Endothelial cell of umbilical vein (primary cell): ENCODE results near the gene SIRT3. TPM values are rescaled to one million over a fixed set of nuclear protein-coding genes. Genes with fewer than 3 reads are reported as not detected.

ENCODE experiments used
- BruUV-seq: library from RNA; stranded (reverse); fragments of 400-500 nt; replicated peaks from 2 replicates; lab custom pipeline; 2021; lab: Mats Ljungman, UMichigan
- CTCF ChIA-PET: fragments of 300-600, 350-600 bp; sonication (Branson Sonifier 250); formaldehyde crosslinking; loops from one replicate; lab custom pipeline; 2021; ENCODE audit warnings: antibody characterized with exemption, inconsistent platforms; lab: Charles Lee
- POLR2A ChIA-PET: fragments of 300-600, 350-600 bp; sonication (Branson Sonifier 250); formaldehyde crosslinking; loops from one replicate; lab custom pipeline; 2021; ENCODE audit warnings: antibody characterized with exemption, inconsistent platforms; lab: Charles Lee
- DNase-seq: peaks from one replicate; pipeline ENCODE4 v3.0.0-alpha.2; 2011; ENCODE audit warnings: low read depth, low spot score
- FAIRE-seq: peaks from 2 replicates; lab custom pipeline; 2011; peaks lifted over from hg19 to GRCh38; lab: Jason Lieb, UNC
- H2AFZ ChIP-seq: 2 replicates; pipeline ENCODE4 v1.6.0; 2012; ENCODE audit warnings: low read depth, low read length, control low read depth, inconsistent platforms
- H3K27ac ChIP-seq: 2 replicates; pipeline ENCODE4 v1.5.1; 2011; ENCODE audit warnings: low read depth, mild to moderate bottlenecking, control low read depth, low read length, moderate library complexity; ENCODE audit not compliant: insufficient read depth
- H3K27me3 ChIP-seq, 2 experiments: 2 replicates each; pipeline versions ENCODE4 v1.6.0 to v1.6.1; 2011; ENCODE audit warnings: low read length in 2 of 2, mixed read lengths in 1 of 2; ENCODE audit not compliant: control insufficient read depth in 2 of 2, insufficient read depth in 2 of 2
- H3K36me3 ChIP-seq, 2 experiments: 2 replicates in 1 of 2; 3 replicates in 1 of 2; pipeline ENCODE4 v1.5.1; 2011; ENCODE audit warnings: low read length in 2 of 2, mild to moderate bottlenecking in 1 of 2, moderate library complexity in 1 of 2; ENCODE audit not compliant: control insufficient read depth in 2 of 2, insufficient read depth in 2 of 2; ENCODE audit errors: extremely low read depth in 1 of 2
- H3K4me1 ChIP-seq: 3 replicates; pipeline ENCODE4 v1.5.1; 2011; ENCODE audit warnings: mild to moderate bottlenecking, low read length; ENCODE audit not compliant: control insufficient read depth, insufficient read depth; ENCODE audit errors: extremely low read depth
- H3K4me2 ChIP-seq: 2 replicates; pipeline ENCODE4 v1.6.1; 2011; ENCODE audit warnings: low read length, control low read depth, mixed read lengths; ENCODE audit not compliant: insufficient read depth
- H3K4me3 ChIP-seq, 3 experiments: fragments of 200-600 bp in 1 of 3; sonication (generic), shearing (Covaris generic) in 1 of 3; replicated peaks in 1 of 3; 2 replicates each; pipeline ENCODE4 v1.5.1; 2011 to 2016; ENCODE audit warnings: control low read depth in 3 of 3, low read length in 3 of 3, mild to moderate bottlenecking in 2 of 3, inconsistent platforms in 1 of 3, low read depth in 1 of 3, moderate library complexity in 1 of 3; ENCODE audit not compliant: insufficient read depth in 1 of 3
- H3K79me2 ChIP-seq: 2 replicates; pipeline ENCODE4 v1.6.0; 2012; ENCODE audit warnings: low read length, inconsistent platforms; ENCODE audit not compliant: control insufficient read depth, insufficient read depth
- H3K9ac ChIP-seq: replicated peaks from 2 replicates; pipeline ENCODE3; 2011; ENCODE audit warnings: low read length, control low read depth; ENCODE audit not compliant: insufficient read depth; ENCODE audit errors: extremely low read depth
- H3K9me1 ChIP-seq: replicated peaks from 3 replicates; pipeline ENCODE4 v1.6.0; 2011; ENCODE audit warnings: mild to moderate bottlenecking, low read length; ENCODE audit not compliant: control insufficient read depth, insufficient read depth; ENCODE audit errors: extremely low read depth
- H3K9me3 ChIP-seq: replicated peaks from 2 replicates; pipeline ENCODE4 v1.5.1; 2012; ENCODE audit warnings: low read length, inconsistent platforms; ENCODE audit not compliant: control insufficient read depth, insufficient read depth
- H4K20me1 ChIP-seq: replicated peaks from 2 replicates; pipeline ENCODE3; 2011; ENCODE audit warnings: mild to moderate bottlenecking, low read length; ENCODE audit not compliant: control insufficient read depth, insufficient read depth; ENCODE audit errors: extremely low read depth
- EZH2 ChIP-seq: IDR thresholded peaks from 2 replicates; pipeline ENCODE4 v1.6.1; 2012; ENCODE audit warnings: borderline replicate concordance, low read depth, mild to moderate bottlenecking, moderate library complexity, low read length, inconsistent platforms; ENCODE audit not compliant: severe bottlenecking
- FOS ChIP-seq: IDR thresholded peaks from 2 replicates; pipeline ENCODE4 v1.6.1; 2011; ENCODE audit warnings: mild to moderate bottlenecking, low read length, moderate library complexity, borderline replicate concordance; ENCODE audit not compliant: insufficient read depth
- GATA2 ChIP-seq: IDR thresholded peaks from 2 replicates; pipeline ENCODE4 v1.7.0; 2011; ENCODE audit warnings: low read depth, mild to moderate bottlenecking, moderate library complexity, mixed read lengths, low read length; ENCODE audit not compliant: insufficient read length, insufficient read depth
- JUN ChIP-seq: IDR thresholded peaks from 2 replicates; pipeline ENCODE4 v1.6.1; 2011; ENCODE audit warnings: borderline replicate concordance, low read depth; ENCODE audit not compliant: insufficient read length, insufficient read depth
- MAX ChIP-seq: IDR thresholded peaks from 2 replicates; pipeline ENCODE4 v1.6.1; 2011; ENCODE audit not compliant: insufficient read depth, insufficient read length
- MYC ChIP-seq: IDR thresholded peaks from one replicate; pipeline ENCODE4 v1.6.1; 2011; ENCODE audit warnings: mild to moderate bottlenecking, low read depth, low read length
- POLR2A ChIP-seq: IDR thresholded peaks from 2 replicates; pipeline ENCODE4 v1.6.1; 2012; ENCODE audit warnings: low read depth, mild to moderate bottlenecking, control low read depth, low read length
- POLR2AphosphoS5 ChIP-seq: IDR thresholded peaks from 2 replicates; pipeline ENCODE4 v1.6.1; 2012; ENCODE audit warnings: low read depth, mild to moderate bottlenecking, control low read depth, low read length, moderate library complexity; ENCODE audit not compliant: insufficient read depth
- dilution Hi-C: fragments of 300-500 bp; cut with MboI; formaldehyde crosslinking; loops from one replicate; pipeline ENCODE4 v1.15.0; 2019; ENCODE audit warnings: low sequenced_read_pairs; ENCODE audit not compliant: extremely low pct_ligation_motif_present
- intact Hi-C: fragments of 100-400 bp; cut with micrococcal nuclease; formaldehyde crosslinking; loops from one replicate; pipeline ENCODE4 v1.10.0; 2022
- polyA plus RNA-seq, 4 experiments: library from polyadenylated mRNA; depleted of rRNA in 3 of 4; stranded (reverse) in 3 of 4; unstranded in 1 of 4; fragments of >200 nt; gene quantifications; 2 replicates each; pipeline versions ENCODE4 v1.2.1 to v1.2.3, GENCODE V29; 2011 to 2012; ENCODE audit warnings: missing spikeins in 1 of 4
- total RNA-seq: library from RNA; stranded (reverse); gene quantifications from 2 replicates; pipeline ENCODE4 v1.2.3, GENCODE V29; 2021
- TF ChIP-seq, protein P1 (sequence below), 2 donors: IDR thresholded peaks; 1 replicate in 1 of 2; 2 replicates in 1 of 2; pipeline ENCODE4 v1.5.1; 2011; ENCODE audit warnings: low read length in 2 of 2, mild to moderate bottlenecking in 2 of 2, moderate library complexity in 2 of 2, control low read depth in 1 of 2, inconsistent platforms in 1 of 2, low read depth in 1 of 2; ENCODE audit not compliant: insufficient read depth in 1 of 2; ENCODE audit errors: extremely low read depth in 1 of 2

Gene SIRT3
- total and polyA plus RNA-seq, 2 donors (not counting 3 experiments of a cell fraction or from before 2014, with no cell fraction given): 12.0 to 18.3 TPM

- Histone ChIP-seq H3K9me1 (no peaks in the 10 kb centered on the region), H3K27me3 (no peaks in the 10 kb centered on the region), H2AFZ (no peak overlapping the region), H3K4me2 (no peak overlapping the region), H3K9ac (no peak overlapping the region), H4K20me1 (no peaks in the 10 kb centered on the region), H3K36me3 (peaks cover 20 to 35% of the 10 kb centered on the region in 2 experiments), H3K79me2 (peaks cover 23% of the 10 kb centered on the region), H3K27ac (no peak overlapping the region), H3K4me1 (no peaks in the 10 kb centered on the region), H3K4me3 (no peak overlapping the region), H3K9me3 (no peaks in the 10 kb centered on the region)
- no TSS peak for BruUV-seq
- CTCF ChIA-PET: no interaction called here
- FAIRE-seq: no peak
- dilution Hi-C loops: no loop called here
- intact Hi-C loops: no loop called here
- DNase-seq: no peak
- no peak for TF ChIP-seq MYC
- no peak for TF ChIP-seq EZH2
- no peak for TF ChIP-seq MAX
- no peak for TF ChIP-seq GATA2
- no peak for TF ChIP-seq FOS
- TF ChIP-seq JUN: no peak
- TF ChIP-seq, protein P1, sequence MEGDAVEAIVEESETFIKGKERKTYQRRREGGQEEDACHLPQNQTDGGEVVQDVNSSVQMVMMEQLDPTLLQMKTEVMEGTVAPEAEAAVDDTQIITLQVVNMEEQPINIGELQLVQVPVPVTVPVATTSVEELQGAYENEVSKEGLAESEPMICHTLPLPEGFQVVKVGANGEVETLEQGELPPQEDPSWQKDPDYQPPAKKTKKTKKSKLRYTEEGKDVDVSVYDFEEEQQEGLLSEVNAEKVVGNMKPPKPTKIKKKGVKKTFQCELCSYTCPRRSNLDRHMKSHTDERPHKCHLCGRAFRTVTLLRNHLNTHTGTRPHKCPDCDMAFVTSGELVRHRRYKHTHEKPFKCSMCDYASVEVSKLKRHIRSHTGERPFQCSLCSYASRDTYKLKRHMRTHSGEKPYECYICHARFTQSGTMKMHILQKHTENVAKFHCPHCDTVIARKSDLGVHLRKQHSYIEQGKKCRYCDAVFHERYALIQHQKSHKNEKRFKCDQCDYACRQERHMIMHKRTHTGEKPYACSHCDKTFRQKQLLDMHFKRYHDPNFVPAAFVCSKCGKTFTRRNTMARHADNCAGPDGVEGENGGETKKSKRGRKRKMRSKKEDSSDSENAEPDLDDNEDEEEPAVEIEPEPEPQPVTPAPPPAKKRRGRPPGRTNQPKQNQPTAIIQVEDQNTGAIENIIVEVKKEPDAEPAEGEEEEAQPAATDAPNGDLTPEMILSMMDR (IDR thresholded peaks at IDR 0.05; ENCODE audit: extremely low read depth in 1 of 2, insufficient read depth in 1 of 2, low read depth in 1 of 2, low read length in 2 of 2): no peak
- no peak for TF ChIP-seq POLR2AphosphoS5
- TF ChIP-seq POLR2A: no peak
- POLR2A ChIA-PET: no interaction called here
Observed at GRCh38 chr11:244376-244775, 8.2 kb upstream of the SIRT3 start.
